Activated T-cell treated with anti-CD3 and anti-CD28 coated beads for 1 hour (primary cell): ENCODE results near the gene EFNA5.

Source experiments
- DNase-seq: peaks from one replicate; pipeline ENCODE4 v3.0.0-alpha.2; 2020; ENCODE audit warnings: low read depth

EFNA5 gene

GRCh38 chr5:107484281-107484680 lies 186.5 kb downstream of the EFNA5 start:
- DNase-seq, result no peak

- DNase-seq, result no peak
Measured at GRCh38 chr5:107483231-107484024, 187.3 kb downstream of the EFNA5 start.

GRCh38 chr5:107478068-107478641 lies 192.6 kb downstream of the EFNA5 start:
- DNase-seq, result no peak

GRCh38 chr5:107477492-107477891 lies 193.2 kb downstream of the EFNA5 start:
- no peak for DNase-seq

- DNase-seq, result no peak
Measured at GRCh38 chr5:107476783-107477182, 194.0 kb downstream of the EFNA5 start.

GRCh38 chr5:107474716-107475489 lies 195.8 kb downstream of the EFNA5 start:
- DNase-seq, result no peak

GRCh38 chr5:107474361-107474715 lies 196.4 kb downstream of the EFNA5 start:
- no peak for DNase-seq

- DNase-seq, result no peak
Measured at GRCh38 chr5:107472620-107473064, 198.1 kb downstream of the EFNA5 start.

- DNase-seq, result no peak
Measured at GRCh38 chr5:107470295-107470582, 200.5 kb downstream of the EFNA5 start.

GRCh38 chr5:107469485-107470294 lies 201.0 kb downstream of the EFNA5 start:
- DNase-seq, result no peak

GRCh38 chr5:107469064-107469463 lies 201.7 kb downstream of the EFNA5 start:
- no peak for DNase-seq

- no peak for DNase-seq
Measured at GRCh38 chr5:107468276-107468675, 202.5 kb downstream of the EFNA5 start.

GRCh38 chr5:107467137-107467932 lies 203.4 kb downstream of the EFNA5 start:
- DNase-seq, result no peak

- no peak for DNase-seq
Measured at GRCh38 chr5:107466233-107466769, 204.4 kb downstream of the EFNA5 start.

- no peak for DNase-seq
Measured at GRCh38 chr5:107464876-107465275, 205.9 kb downstream of the EFNA5 start.

- DNase-seq, result no peak
Measured at GRCh38 chr5:107464416-107464815, 206.3 kb downstream of the EFNA5 start.

GRCh38 chr5:107463731-107464130 lies 207.0 kb downstream of the EFNA5 start:
- no peak for DNase-seq

GRCh38 chr5:107461770-107462169 lies 209.0 kb downstream of the EFNA5 start:
- no peak for DNase-seq

GRCh38 chr5:107460789-107461188 lies 209.9 kb downstream of the EFNA5 start:
- DNase-seq, result no peak

GRCh38 chr5:107459605-107460004 lies 211.1 kb downstream of the EFNA5 start:
- DNase-seq, result no peak

GRCh38 chr5:107458322-107458721 lies 212.4 kb downstream of the EFNA5 start:
- no peak for DNase-seq
